HEK293 (cell line): Measurements from ENCODE around the gene ARMC2.

Experiments used
- CTCF ChIA-PET: fragments of 350-600 bp; formaldehyde crosslinking; extraction: SDS; loops from one replicate; lab custom pipeline; 2021; ENCODE audit warnings: antibody characterized with exemption; lab: Yijun Ruan, JAX
- POLR2A ChIA-PET: fragments of 300-600 bp; formaldehyde crosslinking; extraction: SDS; loops from one replicate; lab custom pipeline; 2020; ENCODE audit warnings: antibody characterized with exemption, inconsistent platforms; lab: Yijun Ruan, JAX
- H3K27ac ChIP-seq: fragments of 200-500 bp; sonication (Bioruptor generic); 2 replicates; pipeline ENCODE4 v1.5.1; 2014; ENCODE audit warnings: low read depth, low read length, control low read depth, inconsistent platforms; ENCODE audit errors: extremely low read depth
- H3K36me3 ChIP-seq, 2 experiments: fragments of 200-500 bp in 1 of 2; sonication (Bioruptor generic) in 1 of 2; 1 replicate in 1 of 2; 2 replicates in 1 of 2; pipeline ENCODE4 v1.5.1; 2014 to 2017; ENCODE audit warnings: inconsistent platforms in 2 of 2, low read length in 2 of 2; ENCODE audit not compliant: control insufficient read depth in 2 of 2, insufficient read depth in 1 of 2
- H3K4me1 ChIP-seq: fragments of 200-500 bp; sonication (Bioruptor generic); 2 replicates; pipeline ENCODE4 v1.5.1; 2014; ENCODE audit warnings: mild to moderate bottlenecking, low read length, inconsistent platforms; ENCODE audit not compliant: control insufficient read depth, insufficient read depth
- H3K4me3 ChIP-seq: 2 replicates; pipeline ENCODE4 v1.5.1; 2011; ENCODE audit warnings: low read depth, mild to moderate bottlenecking, control low read depth, low read length, moderate library complexity
- H3K9me3 ChIP-seq: fragments of 200-500 bp; sonication (Bioruptor generic); 2 replicates; pipeline ENCODE4 v1.5.1; 2014; ENCODE audit warnings: low read depth, low read length, inconsistent platforms; ENCODE audit not compliant: control insufficient read depth, insufficient read depth
- BCL11A ChIP-seq: fragments of 450-650 bp; formaldehyde crosslinking; IDR thresholded peaks from 2 replicates; pipeline ENCODE4 v1.5.1; 2016; ENCODE audit warnings: low read depth, missing biosample characterization, missing genetic modification characterization
- HOXA7 ChIP-seq: sonication (generic); formaldehyde crosslinking; IDR thresholded peaks from 2 replicates; pipeline ENCODE4 v1.8.1; 2022; ENCODE audit warnings: missing genetic modification reagents, borderline replicate concordance
- INSM2 ChIP-seq: fragments of 450-650 bp; formaldehyde crosslinking; IDR thresholded peaks from 2 replicates; pipeline ENCODE4 v1.5.1; 2016; ENCODE audit warnings: missing biosample characterization, missing genetic modification characterization
- KLF7 ChIP-seq: fragments of 450-650 bp; formaldehyde crosslinking; IDR thresholded peaks from 2 replicates; pipeline ENCODE4 v1.5.1; 2016; ENCODE audit warnings: missing biosample characterization, missing genetic modification characterization, borderline replicate concordance
- KLF9 ChIP-seq: fragments of 450-650 bp; formaldehyde crosslinking; IDR thresholded peaks from 2 replicates; pipeline ENCODE4 v1.5.1; 2016; ENCODE audit warnings: missing biosample characterization, missing genetic modification characterization, low read depth
- RBAK ChIP-seq: fragments of 450-650 bp; formaldehyde crosslinking; IDR thresholded peaks from 2 replicates; pipeline ENCODE4 v1.5.1; 2016; ENCODE audit warnings: missing biosample characterization, missing genetic modification characterization
- WT1 ChIP-seq: fragments of 450-650 bp; formaldehyde crosslinking; IDR thresholded peaks from 2 replicates; pipeline ENCODE4 v1.5.1; 2016; ENCODE audit warnings: missing biosample characterization, missing genetic modification characterization
- ZBTB8A ChIP-seq: fragments of 450-650 bp; formaldehyde crosslinking; IDR thresholded peaks from 2 replicates; pipeline ENCODE4 v1.5.1; 2016; ENCODE audit warnings: missing biosample characterization, missing genetic modification characterization
- ZNF121 ChIP-seq: fragments of 450-650 bp; formaldehyde crosslinking; IDR thresholded peaks from 2 replicates; pipeline ENCODE4 v1.5.1; 2016; ENCODE audit warnings: missing biosample characterization, missing genetic modification characterization
- ZNF175 ChIP-seq: fragments of 450-650 bp; formaldehyde crosslinking; IDR thresholded peaks from 2 replicates; pipeline ENCODE4 v1.5.1; 2016; ENCODE audit warnings: missing biosample characterization, missing genetic modification characterization
- ZNF19 ChIP-seq: fragments of 450-650 bp; formaldehyde crosslinking; IDR thresholded peaks from 2 replicates; pipeline ENCODE4; 2016; ENCODE audit warnings: missing biosample characterization, missing genetic modification characterization, low read depth
- ZNF211 ChIP-seq: fragments of 450-650 bp; formaldehyde crosslinking; IDR thresholded peaks from 2 replicates; pipeline ENCODE4 v1.5.1; 2016; ENCODE audit warnings: low read depth, missing biosample characterization, missing genetic modification characterization
- ZNF221 ChIP-seq: fragments of 450-650 bp; formaldehyde crosslinking; IDR thresholded peaks from 2 replicates; pipeline ENCODE4 v1.5.1; 2017; ENCODE audit warnings: missing biosample characterization, missing genetic modification characterization, borderline replicate concordance
- ZNF266 ChIP-seq: fragments of 450-650 bp; formaldehyde crosslinking; IDR thresholded peaks from 2 replicates; pipeline ENCODE4 v1.5.1; 2016; ENCODE audit warnings: missing biosample characterization, missing genetic modification characterization, low read depth
- ZNF302 ChIP-seq: fragments of 450-650 bp; formaldehyde crosslinking; IDR thresholded peaks from 2 replicates; pipeline ENCODE4 v1.5.1; 2016; ENCODE audit warnings: missing biosample characterization, missing genetic modification characterization, low read depth
- ZNF404 ChIP-seq: fragments of 450-650 bp; formaldehyde crosslinking; IDR thresholded peaks from 2 replicates; pipeline ENCODE4 v1.5.1; 2017; ENCODE audit warnings: missing biosample characterization, missing genetic modification characterization
- ZNF473 ChIP-seq: fragments of 450-650 bp; formaldehyde crosslinking; IDR thresholded peaks from 2 replicates; pipeline ENCODE4 v1.5.1; 2017; ENCODE audit warnings: missing biosample characterization, missing genetic modification characterization
- ZNF48 ChIP-seq: fragments of 450-650 bp; formaldehyde crosslinking; IDR thresholded peaks from 2 replicates; pipeline ENCODE4 v1.5.1; 2016; ENCODE audit warnings: missing biosample characterization, missing genetic modification characterization
- ZNF596 ChIP-seq: fragments of 450-650 bp; IDR thresholded peaks from 2 replicates; pipeline ENCODE4 v1.5.0; 2018; ENCODE audit warnings: missing biosample characterization, mild to moderate bottlenecking, missing genetic modification characterization, moderate library complexity
- ZNF704 ChIP-seq: fragments of 450-650 bp; formaldehyde crosslinking; IDR thresholded peaks from 2 replicates; pipeline ENCODE4 v1.5.1; 2016; ENCODE audit warnings: missing biosample characterization, missing genetic modification characterization
- ZNF747 ChIP-seq: fragments of 450-650 bp; formaldehyde crosslinking; IDR thresholded peaks from 2 replicates; pipeline ENCODE4 v1.5.1; 2016; ENCODE audit warnings: missing biosample characterization, missing genetic modification characterization
- ZNF76 ChIP-seq: fragments of 450-650 bp; formaldehyde crosslinking; IDR thresholded peaks from 2 replicates; pipeline ENCODE4; 2016; ENCODE audit warnings: low read depth, missing biosample characterization, missing genetic modification characterization, borderline replicate concordance
- ZNF776 ChIP-seq: fragments of 450-650 bp; formaldehyde crosslinking; IDR thresholded peaks from 2 replicates; pipeline ENCODE4 v1.5.0; 2017; ENCODE audit warnings: missing biosample characterization, missing genetic modification characterization, borderline replicate concordance
- ZNF792 ChIP-seq: fragments of 450-650 bp; formaldehyde crosslinking; IDR thresholded peaks from 2 replicates; pipeline ENCODE4 v1.5.1; 2016; ENCODE audit warnings: missing biosample characterization, missing genetic modification characterization
- ZSCAN18 ChIP-seq: fragments of 450-650 bp; formaldehyde crosslinking; IDR thresholded peaks from 2 replicates; pipeline ENCODE4 v1.5.1; 2016; ENCODE audit warnings: missing biosample characterization, missing genetic modification characterization
- TF ChIP-seq, protein P1 (sequence below): fragments of 450-650 bp; formaldehyde crosslinking; IDR thresholded peaks from 2 replicates; pipeline ENCODE4 v1.5.1; 2016; ENCODE audit warnings: missing biosample characterization, missing genetic modification characterization, low read depth
- TF ChIP-seq, protein P2 (sequence below): fragments of 450-650 bp; formaldehyde crosslinking; IDR thresholded peaks from 2 replicates; pipeline ENCODE4 v1.5.1; 2016; ENCODE audit warnings: missing biosample characterization, missing genetic modification characterization
- TF ChIP-seq, protein P3 (sequence below): fragments of 450-650 bp; formaldehyde crosslinking; IDR thresholded peaks from 2 replicates; pipeline ENCODE4 v1.5.1; 2017; ENCODE audit warnings: missing biosample characterization, missing genetic modification characterization

The ARMC2 gene

GRCh38 chr6:108922499-108922898, 74.3 kb downstream of the ARMC2 start:
- Histone ChIP-seq H3K27ac (no peak overlapping the region), H3K36me3 (no peaks in the 10 kb centered on the region), H3K4me1 (0 out of 2 replicates have a peak, but pooled peaks cover 7% of the 10 kb centered on the region), H3K9me3 (no peaks in the 10 kb centered on the region), H3K4me3 (no peak overlapping the region)
- POLR2A ChIA-PET: no interaction called here
- CTCF ChIA-PET: interaction anchor here (0.7 to 2.6 kb wide), 6 partner anchors 8 to 151 kb away, joined by 3 to 9 read pairs (median 4); no protein-coding TSS in a partner anchor
- TF ChIP-seq KLF9 (tag by site-specific recombination) (no peak), ZNF76 (tag by site-specific recombination) (no peak), WT1 (tag by site-specific recombination) (no peak), ZNF473 (no peak), INSM2 (tag by site-specific recombination) (no peak), ZNF121 (tag by site-specific recombination) (no peak), HOXA7 (CRISPR knock-in tag) (no peak), RBAK (tag by site-specific recombination) (no peak), ZNF19 (tag by site-specific recombination) (no peak), ZNF776 (no peak), ZBTB8A (no peak)
- TF ChIP-seq, protein P1, sequence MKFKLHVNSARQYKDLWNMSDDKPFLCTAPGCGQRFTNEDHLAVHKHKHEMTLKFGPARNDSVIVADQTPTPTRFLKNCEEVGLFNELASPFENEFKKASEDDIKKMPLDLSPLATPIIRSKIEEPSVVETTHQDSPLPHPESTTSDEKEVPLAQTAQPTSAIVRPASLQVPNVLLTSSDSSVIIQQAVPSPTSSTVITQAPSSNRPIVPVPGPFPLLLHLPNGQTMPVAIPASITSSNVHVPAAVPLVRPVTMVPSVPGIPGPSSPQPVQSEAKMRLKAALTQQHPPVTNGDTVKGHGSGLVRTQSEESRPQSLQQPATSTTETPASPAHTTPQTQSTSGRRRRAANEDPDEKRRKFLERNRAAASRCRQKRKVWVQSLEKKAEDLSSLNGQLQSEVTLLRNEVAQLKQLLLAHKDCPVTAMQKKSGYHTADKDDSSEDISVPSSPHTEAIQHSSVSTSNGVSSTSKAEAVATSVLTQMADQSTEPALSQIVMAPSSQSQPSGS (tag by site-specific recombination): no peak
- TF ChIP-seq, protein P2, sequence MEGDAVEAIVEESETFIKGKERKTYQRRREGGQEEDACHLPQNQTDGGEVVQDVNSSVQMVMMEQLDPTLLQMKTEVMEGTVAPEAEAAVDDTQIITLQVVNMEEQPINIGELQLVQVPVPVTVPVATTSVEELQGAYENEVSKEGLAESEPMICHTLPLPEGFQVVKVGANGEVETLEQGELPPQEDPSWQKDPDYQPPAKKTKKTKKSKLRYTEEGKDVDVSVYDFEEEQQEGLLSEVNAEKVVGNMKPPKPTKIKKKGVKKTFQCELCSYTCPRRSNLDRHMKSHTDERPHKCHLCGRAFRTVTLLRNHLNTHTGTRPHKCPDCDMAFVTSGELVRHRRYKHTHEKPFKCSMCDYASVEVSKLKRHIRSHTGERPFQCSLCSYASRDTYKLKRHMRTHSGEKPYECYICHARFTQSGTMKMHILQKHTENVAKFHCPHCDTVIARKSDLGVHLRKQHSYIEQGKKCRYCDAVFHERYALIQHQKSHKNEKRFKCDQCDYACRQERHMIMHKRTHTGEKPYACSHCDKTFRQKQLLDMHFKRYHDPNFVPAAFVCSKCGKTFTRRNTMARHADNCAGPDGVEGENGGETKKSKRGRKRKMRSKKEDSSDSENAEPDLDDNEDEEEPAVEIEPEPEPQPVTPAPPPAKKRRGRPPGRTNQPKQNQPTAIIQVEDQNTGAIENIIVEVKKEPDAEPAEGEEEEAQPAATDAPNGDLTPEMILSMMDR (tag by site-specific recombination): no peak

DNA sequence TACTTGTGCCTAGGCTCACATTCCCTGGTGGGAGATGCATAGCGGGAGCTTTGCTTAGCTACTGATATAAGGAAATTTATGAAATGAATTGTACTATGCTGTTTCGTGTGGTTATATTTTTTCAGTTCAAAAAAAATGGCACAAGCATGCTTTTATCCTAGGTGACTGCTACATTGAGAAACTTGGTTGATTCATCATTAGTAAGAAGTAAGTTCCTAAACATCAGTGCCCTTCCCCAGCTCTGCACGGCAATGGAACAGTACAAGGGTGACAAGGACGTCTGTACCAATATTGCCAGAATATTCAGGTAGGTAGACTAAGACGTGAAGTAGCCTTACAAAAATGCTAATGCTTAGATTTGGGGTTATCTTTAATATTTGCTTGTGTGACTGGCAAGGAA, 79.7 kb downstream of the ARMC2 start:
- no peaks in the 10 kb centered on the region for H3K36me3 ChIP-seq
- H3K27ac ChIP-seq: no peak overlapping the region
- ChIA-PET POLR2A (no interaction called here), CTCF (interaction anchor here (0.6 to 2.7 kb wide), 3 partner anchors 12 to 456 kb away, joined by 3 to 12 read pairs (median 4); no protein-coding TSS in a partner anchor)
- no peaks in the 10 kb centered on the region for H3K9me3 ChIP-seq
- H3K4me1 ChIP-seq: no peaks in the 10 kb centered on the region
- H3K4me3 ChIP-seq: no peak overlapping the region
- no peak for TF ChIP-seq KLF7
- TF ChIP-seq ZNF266 (tag by site-specific recombination): no peak
- TF ChIP-seq ZNF221: no peak
- no peak for TF ChIP-seq ZNF704 (tag by site-specific recombination)
- no peak for TF ChIP-seq ZNF48 (tag by site-specific recombination)
- no peak for TF ChIP-seq ZSCAN18 (tag by site-specific recombination)
- no peak for TF ChIP-seq ZNF404 (tag by site-specific recombination)
- TF ChIP-seq, protein P3, sequence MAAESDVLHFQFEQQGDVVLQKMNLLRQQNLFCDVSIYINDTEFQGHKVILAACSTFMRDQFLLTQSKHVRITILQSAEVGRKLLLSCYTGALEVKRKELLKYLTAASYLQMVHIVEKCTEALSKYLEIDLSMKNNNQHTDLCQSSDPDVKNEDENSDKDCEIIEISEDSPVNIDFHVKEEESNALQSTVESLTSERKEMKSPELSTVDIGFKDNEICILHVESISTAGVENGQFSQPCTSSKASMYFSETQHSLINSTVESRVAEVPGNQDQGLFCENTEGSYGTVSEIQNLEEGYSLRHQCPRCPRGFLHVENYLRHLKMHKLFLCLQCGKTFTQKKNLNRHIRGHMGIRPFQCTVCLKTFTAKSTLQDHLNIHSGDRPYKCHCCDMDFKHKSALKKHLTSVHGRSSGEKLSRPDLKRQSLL (tag by site-specific recombination): no peak
- no peak for TF ChIP-seq ZNF596 (tag by site-specific recombination)
- no peak for TF ChIP-seq ZNF302 (tag by site-specific recombination)
- no peak for TF ChIP-seq ZNF792 (tag by site-specific recombination)
- no peak for TF ChIP-seq BCL11A
- TF ChIP-seq ZNF175 (tag by site-specific recombination): no peak
- TF ChIP-seq ZNF747 (tag by site-specific recombination): no peak
- TF ChIP-seq ZNF211 (tag by site-specific recombination): no peak
